ENCODE measurements around the gene LNX1.

DNA sequence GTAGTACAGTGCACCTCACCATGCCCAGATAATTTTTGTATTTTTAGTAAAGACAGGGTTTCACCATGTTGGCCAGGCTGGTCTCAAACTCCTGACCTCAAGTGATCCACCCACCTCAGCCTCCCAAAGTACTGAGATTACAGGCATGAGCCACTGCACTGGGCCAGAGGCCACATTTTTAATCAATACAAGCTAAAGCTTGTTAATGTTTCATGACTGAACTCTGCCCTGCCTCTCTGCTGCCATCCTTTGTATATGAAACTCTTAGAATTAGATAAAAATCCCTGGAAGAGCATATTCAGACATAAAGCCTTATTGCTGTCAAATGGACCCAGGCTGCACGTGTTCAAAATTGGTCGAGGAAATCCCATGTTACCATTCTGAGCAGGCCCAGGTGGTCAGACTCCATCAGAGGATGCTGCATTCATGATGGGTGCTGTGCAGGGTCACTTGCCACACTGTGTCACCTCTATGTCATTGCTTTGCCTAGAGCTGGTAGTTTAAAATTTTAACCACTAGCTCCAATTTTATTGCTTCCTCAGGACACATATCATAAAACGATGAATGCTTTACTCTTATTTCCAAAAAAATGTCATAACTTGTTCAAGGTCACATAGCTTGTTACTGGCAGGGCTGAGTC, 45.2 kb downstream of the LNX1 start:
- TF ChIP-seq MXI1 (IDR thresholded peaks at IDR 0.05; ENCODE audit: borderline replicate concordance, low read depth, low read length) (no peak), CEBPG (CRISPR knock-in tag; IDR thresholded peaks at IDR 0.05) (no peak), KMT2B (CRISPR knock-in tag; IDR thresholded peaks at IDR 0.05) (no peak), ZNF792 (CRISPR knock-in tag; IDR thresholded peaks at IDR 0.05) (no peak), ZNF75D (CRISPR knock-in tag; IDR thresholded peaks at IDR 0.05; ENCODE audit: borderline replicate concordance) (no peak), POLR2AphosphoS5 (IDR thresholded peaks at IDR 0.05; ENCODE audit: low read depth, low read length) (no peak), SP4 (CRISPR knock-in tag; IDR thresholded peaks at IDR 0.05) (no peak)
- TF ChIP-seq, protein P1, sequence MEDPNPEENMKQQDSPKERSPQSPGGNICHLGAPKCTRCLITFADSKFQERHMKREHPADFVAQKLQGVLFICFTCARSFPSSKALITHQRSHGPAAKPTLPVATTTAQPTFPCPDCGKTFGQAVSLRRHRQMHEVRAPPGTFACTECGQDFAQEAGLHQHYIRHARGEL (CRISPR knock-in tag; IDR thresholded peaks at IDR 0.05): no peak

Measured in HepG2 (cell line).